ENCODE data around the gene EMC10. TPM values are rescaled to one million over a fixed set of nuclear protein-coding genes. Genes with fewer than 3 reads are reported as not detected.

EMC10 gene
- total RNA-seq, 2 experiments from 2014 or later = 39.1 to 44.4 TPM

GRCh38 chr19:50460161-50460765 lies 16.0 kb upstream of the EMC10 start:
- H3K4me3 ChIP-seq (ENCODE audit: low read depth, low read length, poor library complexity, severe bottlenecking) = peak overlapping the region; percentile 26
- peak overlapping the region; percentile 81 for H3K27ac ChIP-seq (ENCODE audit: low read depth, low read length, poor library complexity, severe bottlenecking)
- H3K79me2 ChIP-seq (ENCODE audit: insufficient read depth, low read depth, low read length) = no peaks in the 10 kb centered on the region
- TF ChIP-seq CTCF (conservative IDR thresholded peaks at IDR 0.05; ENCODE audit: low read length) (peak; percentile 73), EZH2phosphoT487 (IDR thresholded peaks at IDR 0.05; ENCODE audit: borderline replicate concordance, low read depth, low read length) (no peak)
- intact Hi-C loops (cut with micrococcal nuclease; ENCODE audit: unreplicated experiment) = no loop called here
- ChIA-PET CTCF (ENCODE audit: unreplicated experiment) (interaction anchor here (0.6 to 1.2 kb wide), 4 partner anchors 10 to 132 kb away, joined by 3 to 5 read pairs (median 4); no protein-coding TSS in a partner anchor), POLR2A (no interaction called here)
- peak; percentile 85 for DNase-seq (ENCODE audit: low spot score)
- H3K4me1 ChIP-seq (ENCODE audit: insufficient read depth, low read length, poor library complexity, severe bottlenecking) = peaks cover 25% of the 10 kb centered on the region
- H3K4me2 ChIP-seq (ENCODE audit: low read length) = peak overlapping the region; percentile 56
- H3K36me3 ChIP-seq (ENCODE audit: insufficient read depth, low read length) = no peaks in the 10 kb centered on the region
- no peaks in the 10 kb centered on the region for H3K9me3 ChIP-seq (ENCODE audit: low read length)
- H4K20me1 ChIP-seq (ENCODE audit: insufficient read depth, low read length) = no peaks in the 10 kb centered on the region
- peak overlapping the region; percentile 47 for H2AFZ ChIP-seq (ENCODE audit: low read length)
- H3K9me2 ChIP-seq (ENCODE audit: insufficient read depth, low read length) = no peaks in the 10 kb centered on the region
- no TSS peak for BruUV-seq (replicated peaks)

- CTCF ChIA-PET (ENCODE audit: unreplicated experiment) = interaction anchor here (0.5 to 1.2 kb wide), 4 partner anchors 11 to 132 kb away, joined by 3 to 5 read pairs (median 4); no protein-coding TSS in a partner anchor
- intact Hi-C loops (cut with micrococcal nuclease; ENCODE audit: unreplicated experiment) = loop anchor here (1.0 kb wide), 3 partner anchors 27 to 93 kb away; no protein-coding TSS in a partner anchor
- H3K4me2 ChIP-seq (ENCODE audit: low read length) = peak overlapping the region; percentile 56
Measured at GRCh38 chr19:50461066-50461875, 15.0 kb upstream of the EMC10 start.

More at GRCh38 chr19:50461066-50461875, 15.0 kb upstream of the EMC10 start:
- H3K9me2 ChIP-seq (ENCODE audit: insufficient read depth, low read length) = no peaks in the 10 kb centered on the region
- TF ChIP-seq CTCF (conservative IDR thresholded peaks at IDR 0.05; ENCODE audit: low read length) = peak; percentile 89
- no peak for TF ChIP-seq EZH2phosphoT487 (IDR thresholded peaks at IDR 0.05; ENCODE audit: borderline replicate concordance, low read depth, low read length)
- peak overlapping the region; percentile 47; the same call in 1 of the 2 replicates for H2AFZ ChIP-seq (ENCODE audit: low read length)
- peak; percentile 86 for DNase-seq (ENCODE audit: low spot score)
- H3K4me3 ChIP-seq (ENCODE audit: low read depth, low read length, poor library complexity, severe bottlenecking) = no peak overlapping the region
- no peaks in the 10 kb centered on the region for H3K9me3 ChIP-seq (ENCODE audit: low read length)
- H4K20me1 ChIP-seq (ENCODE audit: insufficient read depth, low read length) = no peaks in the 10 kb centered on the region
- POLR2A ChIA-PET = interaction anchor here (0.6 kb wide), 2 partner anchors 32 to 196 kb away, joined by 3 read pairs; no protein-coding TSS in a partner anchor
- H3K4me1 ChIP-seq (ENCODE audit: insufficient read depth, low read length, poor library complexity, severe bottlenecking) = peaks cover 25% of the 10 kb centered on the region
- H3K79me2 ChIP-seq (ENCODE audit: insufficient read depth, low read depth, low read length) = no peaks in the 10 kb centered on the region
- H3K27ac ChIP-seq (ENCODE audit: low read depth, low read length, poor library complexity, severe bottlenecking) = peak overlapping the region; percentile 81
- BruUV-seq (replicated peaks) = no TSS peak
- no peaks in the 10 kb centered on the region for H3K36me3 ChIP-seq (ENCODE audit: insufficient read depth, low read length)
